ENCODE results near the gene KCNN3. TPM values are rescaled to one million over a fixed set of nuclear protein-coding genes. Genes with fewer than 3 reads are reported as not detected.

The KCNN3 gene
- total RNA-seq, 1 experiment from 2014 or later, result 1.3 TPM

DNA sequence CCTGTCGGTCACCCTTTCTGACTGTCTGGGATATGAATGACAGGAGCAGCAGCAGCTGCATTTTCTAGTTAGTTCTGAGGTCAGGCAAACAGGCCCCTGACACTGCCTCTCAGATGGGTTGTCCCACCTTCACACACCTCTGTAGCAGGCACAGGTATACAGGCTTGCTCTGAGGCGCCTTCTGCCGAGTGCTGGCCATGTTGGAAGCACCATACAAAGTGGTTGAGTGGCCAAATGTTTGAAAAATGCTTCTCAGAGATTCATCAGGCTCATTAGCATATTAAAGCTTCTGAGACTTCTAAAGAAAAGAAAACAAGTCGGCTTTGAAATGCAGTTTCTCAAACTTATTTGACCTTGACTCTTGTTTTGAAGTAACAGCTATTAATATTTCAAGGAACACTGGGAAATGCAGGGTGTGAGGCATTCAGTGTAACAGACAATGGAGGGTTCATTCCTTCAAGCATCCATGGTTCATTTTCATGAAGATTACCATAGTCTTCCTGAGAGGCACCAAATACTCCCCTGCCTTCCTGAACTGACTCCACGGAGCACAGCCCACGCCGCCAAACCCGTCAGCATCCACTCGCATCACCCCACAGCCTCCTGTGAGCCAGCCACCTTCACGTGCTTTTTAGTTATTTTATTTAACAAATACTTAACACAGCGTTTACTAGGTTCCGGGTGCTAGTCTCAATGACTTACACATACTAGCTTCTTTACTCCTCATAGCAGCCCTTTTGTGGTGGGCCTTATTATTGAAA, 81.8 kb downstream of the KCNN3 start:
- no peak for ATAC-seq
- DNase-seq (ENCODE audit: low spot score), result no peak
- Mint-ChIP-seq H3K4me3 (no peak overlapping the region), H3K4me1 (peaks cover 10% of the 10 kb centered on the region), H3K27me3 (ENCODE audit: low read depth) (no peaks in the 10 kb centered on the region), H3K27ac (no peak overlapping the region), H3K9me3 (no peaks in the 10 kb centered on the region), H3K36me3 (no peaks in the 10 kb centered on the region)
- POLR2A ChIA-PET, result interaction anchor here (0.5 to 0.7 kb wide), 2 partner anchors 31 to 100 kb away, joined by 3 read pairs; no protein-coding TSS in a partner anchor
- CTCF ChIA-PET, result interaction anchor here (1.1 to 2.3 kb wide), 5 partner anchors 22 to 156 kb away, joined by 3 to 6 read pairs (median 3); no protein-coding TSS in a partner anchor
- TF ChIP-seq FOXJ3 (CRISPR knock-in tag; IDR thresholded peaks at IDR 0.05; ENCODE audit: borderline replicate concordance) (no peak), USF2 (CRISPR knock-in tag; IDR thresholded peaks at IDR 0.05) (no peak), PRRX2 (CRISPR knock-in tag; IDR thresholded peaks at IDR 0.05) (no peak), ATF1 (CRISPR knock-in tag; IDR thresholded peaks at IDR 0.05) (no peak), CREM (CRISPR knock-in tag; IDR thresholded peaks at IDR 0.05) (no peak), ERG (CRISPR knock-in tag; IDR thresholded peaks at IDR 0.05) (no peak), ETV6 (CRISPR knock-in tag; IDR thresholded peaks at IDR 0.05) (no peak)
- TF ChIP-seq, protein P1, sequence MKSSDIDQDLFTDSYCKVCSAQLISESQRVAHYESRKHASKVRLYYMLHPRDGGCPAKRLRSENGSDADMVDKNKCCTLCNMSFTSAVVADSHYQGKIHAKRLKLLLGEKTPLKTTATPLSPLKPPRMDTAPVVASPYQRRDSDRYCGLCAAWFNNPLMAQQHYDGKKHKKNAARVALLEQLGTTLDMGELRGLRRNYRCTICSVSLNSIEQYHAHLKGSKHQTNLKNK (CRISPR knock-in tag; IDR thresholded peaks at IDR 0.05), result no peak

DNA sequence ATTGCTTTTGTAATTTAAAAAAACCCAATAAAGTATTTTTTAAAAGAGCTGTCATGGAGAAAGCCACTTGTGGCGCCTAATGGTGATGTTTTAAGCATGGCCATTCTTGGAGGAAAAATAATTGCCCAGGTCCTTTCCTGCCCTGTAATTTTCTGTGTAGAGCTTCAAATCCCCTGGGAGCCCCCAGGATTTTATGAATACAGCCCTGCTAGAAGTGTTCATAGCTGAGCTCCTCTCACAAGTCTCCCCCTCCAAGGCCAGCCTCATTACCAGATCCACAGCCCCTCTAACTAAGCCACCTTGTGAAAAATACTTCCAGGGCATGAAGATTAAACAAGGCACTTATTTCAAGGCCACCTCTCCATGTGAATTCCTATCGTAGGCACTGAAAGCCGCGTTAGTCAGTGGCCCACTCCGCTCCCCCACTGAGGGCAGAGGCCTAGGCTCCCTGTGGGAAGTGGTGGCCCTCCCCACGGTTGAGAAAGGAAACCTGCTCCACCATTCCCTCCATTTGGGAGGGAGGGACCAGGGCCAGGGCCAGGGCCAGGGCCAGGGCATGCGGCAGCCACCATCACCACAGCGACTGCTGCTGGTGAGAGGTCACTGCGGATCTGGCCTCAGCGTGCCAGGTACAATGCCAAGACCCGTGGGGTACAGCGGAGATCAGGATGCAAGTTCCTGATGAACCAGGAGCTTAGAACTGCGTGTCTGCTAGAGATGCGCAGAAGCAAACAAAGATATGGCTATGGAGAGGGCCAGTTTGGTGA, 83.1 kb downstream of the KCNN3 start:
- DNase-seq (ENCODE audit: low spot score) (no peak), ATAC-seq (no peak)
- Mint-ChIP-seq H3K27me3 (ENCODE audit: low read depth) (no peaks in the 10 kb centered on the region), H3K27ac (no peak overlapping the region), H3K4me1 (peaks cover 10% of the 10 kb centered on the region), H3K4me3 (no peak overlapping the region), H3K36me3 (no peaks in the 10 kb centered on the region), H3K9me3 (no peaks in the 10 kb centered on the region)
- POLR2A ChIA-PET, result no interaction called here
- no peak for TF ChIP-seq GRHL2 (CRISPR knock-in tag; IDR thresholded peaks at IDR 0.05; ENCODE audit: insufficient replicate concordance, severe bottlenecking)
- TF ChIP-seq, protein P2, sequence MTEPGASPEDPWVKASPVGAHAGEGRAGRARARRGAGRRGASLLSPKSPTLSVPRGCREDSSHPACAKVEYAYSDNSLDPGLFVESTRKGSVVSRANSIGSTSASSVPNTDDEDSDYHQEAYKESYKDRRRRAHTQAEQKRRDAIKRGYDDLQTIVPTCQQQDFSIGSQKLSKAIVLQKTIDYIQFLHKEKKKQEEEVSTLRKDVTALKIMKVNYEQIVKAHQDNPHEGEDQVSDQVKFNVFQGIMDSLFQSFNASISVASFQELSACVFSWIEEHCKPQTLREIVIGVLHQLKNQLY (CRISPR knock-in tag; IDR thresholded peaks at IDR 0.05), result no peak
- TF ChIP-seq PRRX2 (CRISPR knock-in tag; IDR thresholded peaks at IDR 0.05), result no peak
- no peak for TF ChIP-seq GABPB1 (CRISPR knock-in tag; IDR thresholded peaks at IDR 0.05)
- no peak for TF ChIP-seq CREM (CRISPR knock-in tag; IDR thresholded peaks at IDR 0.05)
- TF ChIP-seq MYBL2 (CRISPR knock-in tag; IDR thresholded peaks at IDR 0.05), result no peak
- TF ChIP-seq, protein P3, sequence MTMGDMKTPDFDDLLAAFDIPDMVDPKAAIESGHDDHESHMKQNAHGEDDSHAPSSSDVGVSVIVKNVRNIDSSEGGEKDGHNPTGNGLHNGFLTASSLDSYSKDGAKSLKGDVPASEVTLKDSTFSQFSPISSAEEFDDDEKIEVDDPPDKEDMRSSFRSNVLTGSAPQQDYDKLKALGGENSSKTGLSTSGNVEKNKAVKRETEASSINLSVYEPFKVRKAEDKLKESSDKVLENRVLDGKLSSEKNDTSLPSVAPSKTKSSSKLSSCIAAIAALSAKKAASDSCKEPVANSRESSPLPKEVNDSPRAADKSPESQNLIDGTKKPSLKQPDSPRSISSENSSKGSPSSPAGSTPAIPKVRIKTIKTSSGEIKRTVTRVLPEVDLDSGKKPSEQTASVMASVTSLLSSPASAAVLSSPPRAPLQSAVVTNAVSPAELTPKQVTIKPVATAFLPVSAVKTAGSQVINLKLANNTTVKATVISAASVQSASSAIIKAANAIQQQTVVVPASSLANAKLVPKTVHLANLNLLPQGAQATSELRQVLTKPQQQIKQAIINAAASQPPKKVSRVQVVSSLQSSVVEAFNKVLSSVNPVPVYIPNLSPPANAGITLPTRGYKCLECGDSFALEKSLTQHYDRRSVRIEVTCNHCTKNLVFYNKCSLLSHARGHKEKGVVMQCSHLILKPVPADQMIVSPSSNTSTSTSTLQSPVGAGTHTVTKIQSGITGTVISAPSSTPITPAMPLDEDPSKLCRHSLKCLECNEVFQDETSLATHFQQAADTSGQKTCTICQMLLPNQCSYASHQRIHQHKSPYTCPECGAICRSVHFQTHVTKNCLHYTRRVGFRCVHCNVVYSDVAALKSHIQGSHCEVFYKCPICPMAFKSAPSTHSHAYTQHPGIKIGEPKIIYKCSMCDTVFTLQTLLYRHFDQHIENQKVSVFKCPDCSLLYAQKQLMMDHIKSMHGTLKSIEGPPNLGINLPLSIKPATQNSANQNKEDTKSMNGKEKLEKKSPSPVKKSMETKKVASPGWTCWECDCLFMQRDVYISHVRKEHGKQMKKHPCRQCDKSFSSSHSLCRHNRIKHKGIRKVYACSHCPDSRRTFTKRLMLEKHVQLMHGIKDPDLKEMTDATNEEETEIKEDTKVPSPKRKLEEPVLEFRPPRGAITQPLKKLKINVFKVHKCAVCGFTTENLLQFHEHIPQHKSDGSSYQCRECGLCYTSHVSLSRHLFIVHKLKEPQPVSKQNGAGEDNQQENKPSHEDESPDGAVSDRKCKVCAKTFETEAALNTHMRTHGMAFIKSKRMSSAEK (CRISPR knock-in tag; IDR thresholded peaks at IDR 0.05; ENCODE audit: borderline replicate concordance), result no peak
- TF ChIP-seq JAZF1 (CRISPR knock-in tag; IDR thresholded peaks at IDR 0.05), result no peak
- TF ChIP-seq ZSCAN18 (CRISPR knock-in tag; IDR thresholded peaks at IDR 0.05), result no peak
- TF ChIP-seq, protein P4, sequence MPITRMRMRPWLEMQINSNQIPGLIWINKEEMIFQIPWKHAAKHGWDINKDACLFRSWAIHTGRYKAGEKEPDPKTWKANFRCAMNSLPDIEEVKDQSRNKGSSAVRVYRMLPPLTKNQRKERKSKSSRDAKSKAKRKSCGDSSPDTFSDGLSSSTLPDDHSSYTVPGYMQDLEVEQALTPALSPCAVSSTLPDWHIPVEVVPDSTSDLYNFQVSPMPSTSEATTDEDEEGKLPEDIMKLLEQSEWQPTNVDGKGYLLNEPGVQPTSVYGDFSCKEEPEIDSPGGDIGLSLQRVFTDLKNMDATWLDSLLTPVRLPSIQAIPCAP (CRISPR knock-in tag; IDR thresholded peaks at IDR 0.05), result no peak
- TF ChIP-seq USF2 (CRISPR knock-in tag; IDR thresholded peaks at IDR 0.05), result no peak
- TF ChIP-seq SMAD4 (CRISPR knock-in tag; IDR thresholded peaks at IDR 0.05), result no peak
- TF ChIP-seq, protein P5, sequence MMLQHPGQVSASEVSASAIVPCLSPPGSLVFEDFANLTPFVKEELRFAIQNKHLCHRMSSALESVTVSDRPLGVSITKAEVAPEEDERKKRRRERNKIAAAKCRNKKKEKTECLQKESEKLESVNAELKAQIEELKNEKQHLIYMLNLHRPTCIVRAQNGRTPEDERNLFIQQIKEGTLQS (CRISPR knock-in tag; conservative IDR thresholded peaks at IDR 0.05), result no peak
- CTCF ChIA-PET, result interaction anchor here (0.8 to 2.3 kb wide), 3 partner anchors 32 to 210 kb away, joined by 3 to 6 read pairs (median 4); no protein-coding TSS in a partner anchor

All from WTC11 (cell line).